ENCODE measurements around the gene LSM7.
"Not testable (repeated sequence)": the region's sequence is repeated elsewhere in the genome, so short reads cannot be mapped to it uniquely, and the experiment has no call there.

Gene LSM7

GRCh38 chr19:2291185-2291751, 37.1 kb downstream of the LSM7 start:
- DNase-seq = no peak

GRCh38 chr19:2290441-2291184, 37.8 kb downstream of the LSM7 start:
- no peak for DNase-seq

GRCh38 chr19:2289714-2290435, 38.5 kb downstream of the LSM7 start:
- peak; percentile 59 for DNase-seq

- DNase-seq = no peak
These were observed 39.3 kb downstream of the LSM7 start for GRCh38 chr19:2288818-2289713.

GRCh38 chr19:2288338-2288817, 40.0 kb downstream of the LSM7 start:
- DNase-seq = no peak

- no peak for DNase-seq
These were observed 40.6 kb downstream of the LSM7 start for GRCh38 chr19:2287585-2288337.

- DNase-seq = no peak
These were observed 41.8 kb downstream of the LSM7 start for GRCh38 chr19:2286402-2287140.

- DNase-seq = no peak
These were observed 44.4 kb downstream of the LSM7 start for GRCh38 chr19:2283835-2284507.

- DNase-seq = no peak
These were observed 45.5 kb downstream of the LSM7 start for GRCh38 chr19:2282862-2283237.

- DNase-seq = peak; percentile 54
These were observed 46.1 kb downstream of the LSM7 start, which contains the start of gene PEAK3 for GRCh38 chr19:2282062-2282861. Gene PEAK3 (minus strand): TSS chr19:2282175. CDS start chr19:2280931, 1,244 bp downstream.

GRCh38 chr19:2281265-2282061, 46.9 kb downstream of the LSM7 start:
- DNase-seq = not testable (repeated sequence)

- no peak for DNase-seq
These were observed 47.6 kb downstream of the LSM7 start for GRCh38 chr19:2280633-2281264.

- no peak for DNase-seq
These were observed 49.8 kb downstream of the LSM7 start for GRCh38 chr19:2278459-2279158.

GRCh38 chr19:2277138-2277537, 51.2 kb downstream of the LSM7 start:
- DNase-seq = no peak

GRCh38 chr19:2276429-2276986, 51.9 kb downstream of the LSM7 start:
- DNase-seq = no peak

- DNase-seq = no peak
These were observed 52.6 kb downstream of the LSM7 start for GRCh38 chr19:2275588-2276428.

Data from stimulated activated CD8-positive, alpha-beta memory T cell treated with anti-CD3 and anti-CD28 coated beads, Interleukin-4, amount 100 ng/mL, for 48 hours (primary cell).